Stimulated activated CD4-positive, alpha-beta T cell treated with anti-CD3 and anti-CD28 coated beads, TNF-alpha, amount 100 ng/mL, for 24 hours (primary cell): ENCODE data around the gene TGM3.

Source experiments
- DNase-seq, 3 experiments: peaks; one replicate each; pipeline ENCODE4 v3.0.0-alpha.2; 2020; ENCODE audit warnings: low read depth in 3 of 3

The TGM3 gene

GRCh38 chr20:2305479-2305878 lies 9.7 kb downstream of the TGM3 start:
- no peak for DNase-seq

- DNase-seq: no peak
Measured at GRCh38 chr20:2305946-2306345, 10.1 kb downstream of the TGM3 start.

- no peak for DNase-seq
Measured at GRCh38 chr20:2307136-2307535, 11.3 kb downstream of the TGM3 start.

GRCh38 chr20:2311329-2311728 lies 15.5 kb downstream of the TGM3 start:
- DNase-seq: no peak

- DNase-seq: no peak
Measured at GRCh38 chr20:2312876-2313275, 17.1 kb downstream of the TGM3 start.

GRCh38 chr20:2313316-2313715 lies 17.5 kb downstream of the TGM3 start:
- no peak for DNase-seq

GRCh38 chr20:2314759-2315439 lies 19.1 kb downstream of the TGM3 start:
- no peak for DNase-seq

- DNase-seq: no peak
Measured at GRCh38 chr20:2315440-2315778, 19.6 kb downstream of the TGM3 start.

GRCh38 chr20:2316847-2317495 lies 21.2 kb downstream of the TGM3 start:
- no peak for DNase-seq

GRCh38 chr20:2320813-2321658 lies 25.2 kb downstream of the TGM3 start:
- no peak for DNase-seq

- DNase-seq: no peak
Measured at GRCh38 chr20:2323051-2323450, 27.2 kb downstream of the TGM3 start.

- DNase-seq: no peak
Measured at GRCh38 chr20:2326046-2326445, 30.2 kb downstream of the TGM3 start.

GRCh38 chr20:2327620-2328555 lies 32.1 kb downstream of the TGM3 start:
- DNase-seq: no peak

- no peak for DNase-seq
Measured at GRCh38 chr20:2329286-2329685, 33.5 kb downstream of the TGM3 start.

- no peak for DNase-seq
Measured at GRCh38 chr20:2330090-2330695, 34.4 kb downstream of the TGM3 start.

- DNase-seq: no peak
Measured at GRCh38 chr20:2331106-2331505, 35.3 kb downstream of the TGM3 start.

GRCh38 chr20:2331901-2332565 lies 36.2 kb downstream of the TGM3 start:
- DNase-seq: no peak

- DNase-seq: no peak
Measured at GRCh38 chr20:2332711-2333110, 36.9 kb downstream of the TGM3 start.

- DNase-seq: no peak
Measured at GRCh38 chr20:2333821-2334220, 38.0 kb downstream of the TGM3 start.

GRCh38 chr20:2335096-2335870 lies 39.5 kb downstream of the TGM3 start:
- DNase-seq: no peak
